GM19452 (cell line): Measurements from ENCODE around the gene OR2H1.

Experiments used
- ATAC-seq: cut with Tn5 transposase; IDR thresholded peaks from one replicate; pipeline ENCODE4 v1.9.1; 2021; ENCODE audit not compliant: unreplicated experiment

OR2H1 gene

DNA sequence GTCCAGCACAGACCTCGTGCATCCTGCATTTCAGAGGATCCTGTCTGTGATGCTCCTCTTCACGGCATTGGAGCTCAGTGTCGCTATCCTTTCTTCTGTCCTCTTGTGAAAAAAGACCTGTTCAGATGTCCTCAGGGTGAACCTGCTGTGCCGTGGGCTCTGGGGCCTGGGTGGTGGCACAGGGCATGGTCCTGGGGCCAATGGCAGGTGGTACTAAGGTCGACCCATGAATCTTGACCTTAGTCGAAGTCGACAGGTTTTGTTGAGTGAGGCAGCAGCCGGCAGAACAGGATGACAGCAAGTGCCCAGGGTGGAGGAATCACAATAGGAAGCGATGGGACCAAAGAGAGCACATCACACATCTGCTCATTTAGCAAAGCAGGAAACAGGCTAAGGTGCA, 52.8 kb downstream of the OR2H1 start:
- no peak for ATAC-seq

GRCh38 chr6:29510202-29510601, 53.2 kb downstream of the OR2H1 start:
- ATAC-seq = no peak

DNA sequence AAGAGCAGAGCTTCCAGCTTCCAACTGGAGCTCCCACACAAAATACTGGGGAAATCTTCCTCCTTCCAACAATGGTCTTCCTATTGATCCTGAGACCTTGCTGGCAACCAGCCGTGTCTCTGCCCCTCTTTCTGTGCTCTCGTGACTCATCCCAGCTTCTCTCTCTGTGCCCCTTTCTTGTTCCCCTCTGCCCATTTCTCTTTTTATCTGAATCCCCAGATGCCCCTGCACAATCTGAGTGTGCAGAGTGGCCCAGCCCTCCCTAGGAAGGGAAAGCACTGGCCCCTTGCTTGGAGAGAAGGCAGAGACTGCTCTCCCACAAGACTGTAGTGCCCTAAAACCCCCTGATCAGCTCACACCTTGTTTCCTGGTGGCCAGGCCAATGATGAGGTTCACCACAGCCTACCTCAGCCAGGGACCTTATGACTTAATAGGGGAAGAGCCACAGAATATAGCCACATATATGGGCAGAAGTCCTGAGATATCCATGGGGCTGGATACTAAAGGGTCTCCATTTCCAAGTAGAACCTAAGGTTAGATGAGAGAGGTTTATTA, 53.9 kb downstream of the OR2H1 start:
- no peak for ATAC-seq
